ENCODE data around the gene OSBPL2. TPM values are rescaled to one million over a fixed set of nuclear protein-coding genes. Genes with fewer than 3 reads are reported as not detected.
A peak's percentile ranks its signal among the peaks of the same experiment; 100 is the strongest.

Gene OSBPL2
- total RNA-seq, 1 experiment from 2014 or later = 49.5 TPM

- peak overlapping the region; percentile 53; the same call in 1 of the 2 replicates for H3K27ac Mint-ChIP-seq
- H3K36me3 Mint-ChIP-seq = peaks cover 23% of the 10 kb centered on the region
- no peak for TF ChIP-seq ESRRA (CRISPR knock-in tag; IDR thresholded peaks at IDR 0.05; ENCODE audit: borderline replicate concordance)
- TF ChIP-seq TCF7 (CRISPR knock-in tag; IDR thresholded peaks at IDR 0.05; ENCODE audit: low read depth) = no peak
- TF ChIP-seq KAT7 (CRISPR knock-in tag; IDR thresholded peaks at IDR 0.05; ENCODE audit: borderline replicate concordance) = no peak
- no peak for TF ChIP-seq CTCF (IDR thresholded peaks at IDR 0.05)
- TF ChIP-seq, protein P1, sequence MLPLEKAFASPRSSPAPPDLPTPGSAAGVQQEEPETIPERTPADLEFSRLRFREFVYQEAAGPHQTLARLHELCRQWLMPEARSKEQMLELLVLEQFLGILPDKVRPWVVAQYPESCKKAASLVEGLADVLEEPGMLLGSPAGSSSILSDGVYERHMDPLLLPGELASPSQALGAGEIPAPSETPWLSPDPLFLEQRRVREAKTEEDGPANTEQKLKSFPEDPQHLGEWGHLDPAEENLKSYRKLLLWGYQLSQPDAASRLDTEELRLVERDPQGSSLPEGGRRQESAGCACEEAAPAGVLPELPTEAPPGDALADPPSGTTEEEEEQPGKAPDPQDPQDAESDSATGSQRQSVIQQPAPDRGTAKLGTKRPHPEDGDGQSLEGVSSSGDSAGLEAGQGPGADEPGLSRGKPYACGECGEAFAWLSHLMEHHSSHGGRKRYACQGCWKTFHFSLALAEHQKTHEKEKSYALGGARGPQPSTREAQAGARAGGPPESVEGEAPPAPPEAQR (CRISPR knock-in tag; IDR thresholded peaks at IDR 0.05) = no peak
- TF ChIP-seq, protein P2, sequence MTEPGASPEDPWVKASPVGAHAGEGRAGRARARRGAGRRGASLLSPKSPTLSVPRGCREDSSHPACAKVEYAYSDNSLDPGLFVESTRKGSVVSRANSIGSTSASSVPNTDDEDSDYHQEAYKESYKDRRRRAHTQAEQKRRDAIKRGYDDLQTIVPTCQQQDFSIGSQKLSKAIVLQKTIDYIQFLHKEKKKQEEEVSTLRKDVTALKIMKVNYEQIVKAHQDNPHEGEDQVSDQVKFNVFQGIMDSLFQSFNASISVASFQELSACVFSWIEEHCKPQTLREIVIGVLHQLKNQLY (CRISPR knock-in tag; IDR thresholded peaks at IDR 0.05) = no peak
- TF ChIP-seq E2F5 (CRISPR knock-in tag; IDR thresholded peaks at IDR 0.05) = no peak
- no peak for TF ChIP-seq FOXP1 (CRISPR knock-in tag; IDR thresholded peaks at IDR 0.05; ENCODE audit: borderline replicate concordance)
- TF ChIP-seq IRF1 (CRISPR knock-in tag; IDR thresholded peaks at IDR 0.05) = no peak
- no peak for TF ChIP-seq GRHL2 (CRISPR knock-in tag; IDR thresholded peaks at IDR 0.05; ENCODE audit: insufficient replicate concordance, severe bottlenecking)
- TF ChIP-seq NR2C2 (CRISPR knock-in tag; IDR thresholded peaks at IDR 0.05) = no peak
- TF ChIP-seq STAT6 (CRISPR knock-in tag; conservative IDR thresholded peaks at IDR 0.05; ENCODE audit: low read depth) = no peak
- TF ChIP-seq, protein P3, sequence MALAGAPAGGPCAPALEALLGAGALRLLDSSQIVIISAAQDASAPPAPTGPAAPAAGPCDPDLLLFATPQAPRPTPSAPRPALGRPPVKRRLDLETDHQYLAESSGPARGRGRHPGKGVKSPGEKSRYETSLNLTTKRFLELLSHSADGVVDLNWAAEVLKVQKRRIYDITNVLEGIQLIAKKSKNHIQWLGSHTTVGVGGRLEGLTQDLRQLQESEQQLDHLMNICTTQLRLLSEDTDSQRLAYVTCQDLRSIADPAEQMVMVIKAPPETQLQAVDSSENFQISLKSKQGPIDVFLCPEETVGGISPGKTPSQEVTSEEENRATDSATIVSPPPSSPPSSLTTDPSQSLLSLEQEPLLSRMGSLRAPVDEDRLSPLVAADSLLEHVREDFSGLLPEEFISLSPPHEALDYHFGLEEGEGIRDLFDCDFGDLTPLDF (CRISPR knock-in tag; IDR thresholded peaks at IDR 0.05) = no peak
- no peak for TF ChIP-seq ZNF423 (CRISPR knock-in tag; IDR thresholded peaks at IDR 0.05)
- TF ChIP-seq FOXJ3 (CRISPR knock-in tag; IDR thresholded peaks at IDR 0.05; ENCODE audit: borderline replicate concordance) = no peak
- no peak for TF ChIP-seq ZNF281 (CRISPR knock-in tag; IDR thresholded peaks at IDR 0.05)
- no peak for TF ChIP-seq ZNF219 (CRISPR knock-in tag; IDR thresholded peaks at IDR 0.05; ENCODE audit: borderline replicate concordance)
- H3K4me1 Mint-ChIP-seq = peaks cover 4% of the 10 kb centered on the region
- CTCF ChIA-PET = interaction anchor here (0.6 kb wide), 1 partner anchor 72 kb away, joined by 3 read pairs; no protein-coding TSS in a partner anchor
- H3K4me3 Mint-ChIP-seq = no peak overlapping the region
- no peak for DNase-seq (ENCODE audit: low spot score)
- H3K9me3 Mint-ChIP-seq = no peaks in the 10 kb centered on the region
- POLR2A ChIA-PET = interaction anchor here (0.5 kb wide), 1 partner anchor 91 kb away, joined by 6 read pairs; no protein-coding TSS in a partner anchor
- no peaks in the 10 kb centered on the region for H3K27me3 Mint-ChIP-seq (ENCODE audit: low read depth)
- ATAC-seq = no peak
Measured at GRCh38 chr20:62296724-62297448, 58.6 kb downstream of the OSBPL2 start.

Measured in WTC11 (cell line).